Measurements from ENCODE around the gene CIAO1. TPM values are rescaled to one million over a fixed set of nuclear protein-coding genes. Genes with fewer than 3 reads are reported as not detected.

CIAO1 gene
- 100 to 1,000 TPM in 3 of 4 donors, 10 to 100 TPM in 1; 83.2 to 141 (median 122) TPM for total RNA-seq

DNA sequence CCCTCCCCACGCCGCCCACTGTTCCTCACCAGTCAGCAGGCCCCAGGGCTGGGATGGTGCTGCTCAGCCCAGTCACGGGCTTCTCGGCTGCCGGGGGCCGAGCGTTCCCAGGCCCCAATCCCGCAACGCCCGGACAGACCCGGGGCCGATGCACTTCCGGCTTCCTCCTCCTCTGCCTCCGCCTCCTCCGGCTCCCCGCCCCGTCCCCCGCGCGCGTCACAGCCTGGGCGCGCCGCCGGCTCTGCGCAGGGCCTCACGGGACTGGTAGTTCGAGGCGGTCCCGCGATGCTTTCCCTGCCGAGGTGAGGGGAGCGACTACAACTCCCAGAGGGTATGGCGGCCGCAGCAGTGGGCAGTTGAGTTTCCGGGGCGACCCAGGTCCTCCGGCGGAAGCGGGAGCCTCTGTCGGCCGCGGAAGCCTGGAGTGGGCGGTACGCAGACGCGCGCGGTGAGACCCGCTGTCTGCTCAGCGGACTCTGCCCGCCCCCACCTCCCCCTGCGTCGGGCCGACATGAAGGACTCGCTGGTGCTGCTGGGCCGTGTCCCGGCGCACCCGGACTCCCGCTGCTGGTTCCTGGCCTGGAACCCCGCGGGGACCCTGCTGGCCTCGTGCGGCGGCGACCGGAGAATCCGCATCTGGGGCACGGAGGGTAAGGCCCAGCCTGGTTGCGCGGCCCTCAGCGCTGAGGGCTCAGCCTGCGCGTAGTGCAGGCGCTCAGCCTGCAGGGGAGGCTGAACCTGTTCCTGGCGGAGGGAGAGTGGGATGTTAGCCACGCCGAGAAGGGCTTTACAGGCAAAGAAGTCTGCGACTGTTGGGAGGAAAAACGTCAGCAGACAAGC is at the start of gene CIAO1, which contains the start of gene TMEM127:
CIAO1 (plus strand) TSS at position 386 of the 840 bp plus-strand sequence; CDS start at position 512, 126 bp downstream.
TMEM127 (minus strand) TSS at position 158 of the 840 bp plus-strand sequence. CDS start 616 bp downstream, outside the sequence.
- TF ChIP-seq, protein P1, sequence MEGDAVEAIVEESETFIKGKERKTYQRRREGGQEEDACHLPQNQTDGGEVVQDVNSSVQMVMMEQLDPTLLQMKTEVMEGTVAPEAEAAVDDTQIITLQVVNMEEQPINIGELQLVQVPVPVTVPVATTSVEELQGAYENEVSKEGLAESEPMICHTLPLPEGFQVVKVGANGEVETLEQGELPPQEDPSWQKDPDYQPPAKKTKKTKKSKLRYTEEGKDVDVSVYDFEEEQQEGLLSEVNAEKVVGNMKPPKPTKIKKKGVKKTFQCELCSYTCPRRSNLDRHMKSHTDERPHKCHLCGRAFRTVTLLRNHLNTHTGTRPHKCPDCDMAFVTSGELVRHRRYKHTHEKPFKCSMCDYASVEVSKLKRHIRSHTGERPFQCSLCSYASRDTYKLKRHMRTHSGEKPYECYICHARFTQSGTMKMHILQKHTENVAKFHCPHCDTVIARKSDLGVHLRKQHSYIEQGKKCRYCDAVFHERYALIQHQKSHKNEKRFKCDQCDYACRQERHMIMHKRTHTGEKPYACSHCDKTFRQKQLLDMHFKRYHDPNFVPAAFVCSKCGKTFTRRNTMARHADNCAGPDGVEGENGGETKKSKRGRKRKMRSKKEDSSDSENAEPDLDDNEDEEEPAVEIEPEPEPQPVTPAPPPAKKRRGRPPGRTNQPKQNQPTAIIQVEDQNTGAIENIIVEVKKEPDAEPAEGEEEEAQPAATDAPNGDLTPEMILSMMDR (IDR thresholded peaks at IDR 0.05; ENCODE audit: low read depth), result no peak

- TF ChIP-seq, protein P1 (IDR thresholded peaks at IDR 0.05; ENCODE audit: low read depth), result no peak
These were observed 47.4 kb upstream of the CIAO1 start for GRCh38 chr2:96218508-96219131.

DNA sequence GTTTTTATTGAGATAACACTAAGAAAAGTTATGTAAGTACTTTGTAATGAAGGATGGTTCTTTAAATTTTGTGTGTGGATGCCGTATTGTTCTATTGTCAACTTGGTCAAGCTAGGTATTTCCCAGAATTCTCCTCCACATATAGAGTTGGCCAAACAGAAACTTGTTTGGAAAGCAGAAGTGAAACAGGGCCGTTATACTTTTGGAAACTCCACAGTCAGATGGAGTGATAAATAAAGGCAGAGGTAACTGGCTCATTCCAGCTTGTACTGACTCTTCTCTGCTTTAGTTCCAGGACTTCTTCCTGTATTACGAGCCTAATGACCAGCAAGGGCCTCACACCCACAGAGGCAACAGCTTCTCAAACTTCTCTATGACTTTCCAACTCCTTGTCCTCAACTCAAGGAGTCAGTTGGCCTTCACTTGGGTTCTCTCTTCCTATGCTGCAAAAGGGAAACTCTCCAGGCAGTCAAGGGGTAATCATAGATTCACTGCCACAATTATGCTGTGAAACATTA is 41.0 kb upstream of the CIAO1 start:
- TF ChIP-seq, protein P1 (IDR thresholded peaks at IDR 0.05; ENCODE audit: low read depth), result no peak

- TF ChIP-seq, protein P1 (IDR thresholded peaks at IDR 0.05; ENCODE audit: low read depth), result no peak
These were observed 34.7 kb upstream of the CIAO1 start for GRCh38 chr2:96231316-96231715.

- TF ChIP-seq, protein P1 (IDR thresholded peaks at IDR 0.05; ENCODE audit: low read depth), result no peak
These were observed 32.6 kb upstream of the CIAO1 start for GRCh38 chr2:96233436-96233835.

DNA sequence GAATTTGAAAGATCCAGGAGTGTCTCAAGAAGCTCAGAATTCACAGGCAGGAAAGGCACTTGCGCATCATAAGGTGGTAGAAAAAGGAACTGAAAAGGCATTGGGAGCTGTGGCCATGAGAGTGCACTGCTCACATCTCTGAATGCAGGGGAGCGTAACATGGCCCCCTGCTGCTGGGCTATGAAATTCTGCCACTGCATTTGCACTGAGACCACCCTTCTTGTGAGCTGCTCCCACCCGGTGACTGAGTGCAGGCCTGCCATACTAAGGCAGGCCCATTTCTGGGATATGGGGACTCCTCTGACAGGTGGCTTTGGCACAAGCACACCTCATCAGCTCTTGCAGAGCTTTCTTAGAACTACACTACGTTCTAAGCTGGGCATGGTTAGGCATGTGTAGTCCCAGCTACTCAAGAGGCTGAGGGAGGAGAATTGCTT is 32.1 kb upstream of the CIAO1 start:
- TF ChIP-seq, protein P1 (IDR thresholded peaks at IDR 0.05; ENCODE audit: low read depth), result no peak

DNA sequence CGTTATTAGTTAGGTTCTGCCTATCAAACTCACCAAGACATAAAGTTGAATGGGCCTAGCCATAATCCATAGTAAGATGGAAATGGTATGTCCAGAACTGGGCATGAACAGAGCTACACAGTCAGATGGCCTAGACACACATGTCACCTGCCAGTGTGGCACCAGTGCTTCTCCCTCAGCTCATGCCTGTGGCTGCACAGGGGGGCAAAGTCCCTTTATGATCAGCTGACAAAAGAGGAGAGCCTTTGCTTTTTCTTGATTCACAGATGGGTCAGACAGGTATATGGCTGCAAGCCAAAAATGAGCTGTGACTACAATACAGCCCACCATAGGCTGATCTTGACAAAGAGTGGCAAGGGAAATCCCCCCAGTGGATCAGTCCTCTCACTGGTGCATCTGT is 29.1 kb upstream of the CIAO1 start:
- TF ChIP-seq, protein P1 (IDR thresholded peaks at IDR 0.05; ENCODE audit: low read depth), result no peak
